Heart left ventricle (tissue), 16 donors: ENCODE data around the gene PHC3. TPM values are rescaled to one million over a fixed set of nuclear protein-coding genes. Genes with fewer than 3 reads are reported as not detected.

Experiments used
- ATAC-seq, 4 donors: fragments of 200-7000 bp; cut with Tn5 transposase; one replicate each; pipeline ENCODE4 v1.9.1; 2020 to 2022; ENCODE audit warnings: moderate library complexity in 4 of 4, mild to moderate bottlenecking in 3 of 4, moderate number of reproducible peaks in 1 of 4
- DNase-seq, 5 donors: peaks; one replicate each; pipeline ENCODE4 v3.0.0-alpha.2; 2020
- H3K27ac ChIP-seq, 12 donors: fragments of 200-600 bp; sonication (generic) in 4 of 12; one replicate each; pipeline versions ENCODE4 v1.5.0 to v1.8.0; 2016 to 2022; ENCODE audit warnings: mild to moderate bottlenecking in 2 of 12
- H3K27me3 ChIP-seq, 9 donors: fragments of 200-600 bp; sonication (generic) in 2 of 9; one replicate each; pipeline versions ENCODE4 v1.5.1 to v1.8.0; 2016 to 2022; ENCODE audit warnings: mild to moderate bottlenecking in 3 of 9
- H3K36me3 ChIP-seq, 9 donors: fragments of 200-600 bp; sonication (generic) in 2 of 9; one replicate each; pipeline versions ENCODE4 v1.5.0 to v1.8.0; 2018 to 2022; ENCODE audit warnings: mild to moderate bottlenecking in 2 of 9
- H3K4me1 ChIP-seq, 12 donors: fragments of 200-600 bp; sonication (generic) in 4 of 12; one replicate each; pipeline versions ENCODE4 v1.5.0 to v1.8.0; 2016 to 2022; ENCODE audit warnings: mild to moderate bottlenecking in 3 of 12
- H3K4me3 ChIP-seq, 12 donors: fragments of 200-600 bp; sonication (generic) in 4 of 12; one replicate each; pipeline versions ENCODE4 v1.5.0 to v1.8.0; 2017 to 2022; ENCODE audit warnings: mild to moderate bottlenecking in 9 of 12, moderate library complexity in 4 of 12
- H3K9me3 ChIP-seq, 12 donors: fragments of 200-600 bp; sonication (generic) in 4 of 12; one replicate each; pipeline versions ENCODE4 v1.5.0 to v1.8.0; 2016 to 2022; ENCODE audit warnings: mild to moderate bottlenecking in 1 of 12
- CTCF ChIP-seq, 12 donors: fragments of 200-600 bp; sonication (generic) in 4 of 12; IDR thresholded peaks; one replicate each; pipeline versions ENCODE4 v1.5.0 to v1.8.0; 2018 to 2022; ENCODE audit warnings: antibody characterized with exemption in 12 of 12, mild to moderate bottlenecking in 5 of 12
- POLR2A ChIP-seq, 2 donors: fragments of 450-650 bp; IDR thresholded peaks; one replicate each; pipeline ENCODE4 v1.6.1; 2017; ENCODE audit warnings: antibody characterized with exemption in 2 of 2, mild to moderate bottlenecking in 2 of 2, moderate library complexity in 2 of 2
- WGBS, 4 donors: extraction: QIAGEN DNeasy Blood & Tissue Kit in 2 of 4; methylation state at CpG; one replicate each; pipeline versions ENCODE4 v1.1.5 to v1.1.7; 2013 to 2018; 5-methylcytosine and 5-hydroxymethylcytosine counted together
- intact Hi-C, 10 donors: fragments of 100-400 bp; cut with DNase I; formaldehyde crosslinking; loops; one replicate each; pipeline versions ENCODE4 v1.11.1 to v1.14.2; 2022
- polyA plus RNA-seq, 2 donors: library from polyadenylated mRNA; stranded (reverse); fragments of 200-250 nt; gene quantifications; one replicate each; pipeline ENCODE4 v1.2.3, GENCODE V29; 2013
- total RNA-seq, 9 donors: library from RNA; depleted of rRNA in 2 of 9; stranded (reverse); fragments of >200 nt in 2 of 9; fragmentation: NEBNext Ultra II Directional in 3 of 9; extraction: Animal tissue kit (Norgen Biotek cat#: 25700) in 3 of 9; gene quantifications; one replicate each; pipeline versions ENCODE4 v1.1.0 to v1.2.4, GENCODE V29; 2016 to 2023
- donor health status: ischemic (EF 13 %, LVEDD 7.1; RV severe dilation, severe dysfunction).
- donor health status: healthy with polysubstance abuse.
- donor health status: DM: no; HTN: yes; CAD: no.
- donor health status: DM: no; HTN: no; CAD: no.
- donor health status: ischemic (EF 25% LVEDD 6.9; RV normal size, moderate dysfunction).
- donor health status: ischemic (EF 25% LVEDD 5.7; RV mildly dilated, moderate dysfunction).
- donor health status: healthy.
- donor health status: DM: yes; HTN: yes; CAD: no.
- donor health status: ischemic (EF 35%, LVEDD 5.7; RV mildly dilated, moderate dysfunction).
- donor health status: nonischemic (EF 11% LVEDD 7.7; RV severe dilation, severe dysfunction).
- donor health status: DM: yes; HTN: yes; CAD: no.
- donor health status: PGD.
- donor health status: ischemic (EF 29% LVEDD 5.4; RV normal size, mild dysfunction).
- donor health status: nonischemic (EF 23%, LVEDD 6.1; RV moderate dilation, normal function).

PHC3 gene
- total and polyA plus RNA-seq, 11 donors: 5.7 to 83.8 (median 42.4) TPM

- no peak overlapping the region for H3K4me3 ChIP-seq
- no peaks in the 10 kb centered on the region for H3K9me3 ChIP-seq
- no peak for DNase-seq
- ATAC-seq: no peak
- no peak overlapping the region for H3K27ac ChIP-seq
- H3K36me3 ChIP-seq: peaks cover 0 to 81% (median 52%) of the 10 kb centered on the region in 9 donors
- TF ChIP-seq CTCF (IDR thresholded peaks at IDR 0.05) (no peak), POLR2A (IDR thresholded peaks at IDR 0.05) (no peak)
- WGBS, 4 donors: 84 to 88% (median 86%) methylated on average over 4 of the region's 4 CpGs
- H3K4me1 ChIP-seq: peaks cover 0 to 26% (median 1%) of the 10 kb centered on the region in 12 donors
- intact Hi-C loops: no loop called here
- no peaks in the 10 kb centered on the region for H3K27me3 ChIP-seq
Measured at GRCh38 chr3:170145278-170145677, 36.3 kb downstream of the PHC3 start.

- Histone ChIP-seq H3K9me3 (no peaks in the 10 kb centered on the region), H3K27me3 (no peaks in the 10 kb centered on the region), H3K4me1 (peaks cover 0 to 26% (median 1%) of the 10 kb centered on the region in 12 donors), H3K4me3 (no peak overlapping the region), H3K27ac (no peak overlapping the region), H3K36me3 (peaks cover 0 to 73% (median 43%) of the 10 kb centered on the region in 9 donors)
- no peak for DNase-seq
- no peak for ATAC-seq
- intact Hi-C loops: no loop called here
- no peak for TF ChIP-seq CTCF (IDR thresholded peaks at IDR 0.05)
- TF ChIP-seq POLR2A (IDR thresholded peaks at IDR 0.05): no peak
- WGBS, 4 donors: 94 to 96% (median 95%) methylated on average over 3 of the region's 3 CpGs
Measured at GRCh38 chr3:170144437-170144843, 37.1 kb downstream of the PHC3 start.

- no peaks in the 10 kb centered on the region for H3K9me3 ChIP-seq
- no peak overlapping the region for H3K27ac ChIP-seq
- H3K27me3 ChIP-seq: no peaks in the 10 kb centered on the region
- 91 to 98% (median 95%) methylated on average over 2 of the region's 2 CpGs for WGBS, 4 donors
- TF ChIP-seq POLR2A (IDR thresholded peaks at IDR 0.05) (no peak), CTCF (IDR thresholded peaks at IDR 0.05) (no peak)
- ATAC-seq: no peak
- H3K4me1 ChIP-seq: peaks cover 0 to 26% (median 1%) of the 10 kb centered on the region in 12 donors
- H3K36me3 ChIP-seq: peaks cover 0 to 60% (median 30%) of the 10 kb centered on the region in 9 donors
- DNase-seq: no peak
- intact Hi-C loops: no loop called here
- H3K4me3 ChIP-seq: no peak overlapping the region
Measured at GRCh38 chr3:170142373-170142772, 39.2 kb downstream of the PHC3 start.

GRCh38 chr3:170137986-170138385 lies 43.5 kb downstream of the PHC3 start:
- no peak for TF ChIP-seq CTCF (IDR thresholded peaks at IDR 0.05)
- TF ChIP-seq POLR2A (IDR thresholded peaks at IDR 0.05): no peak
- no peak overlapping the region for H3K4me3 ChIP-seq
- DNase-seq (no peak), ATAC-seq (no peak)
- H3K36me3 ChIP-seq: peaks cover 0 to 67% (median 49%) of the 10 kb centered on the region in 9 donors
- peaks cover 0 to 3% (median 0%) of the 10 kb centered on the region in 12 donors for H3K9me3 ChIP-seq
- intact Hi-C loops: no loop called here
- peaks cover 0 to 17% (median 1%) of the 10 kb centered on the region in 12 donors for H3K4me1 ChIP-seq
- no peak overlapping the region for H3K27ac ChIP-seq
- H3K27me3 ChIP-seq: no peaks in the 10 kb centered on the region
- 96 to 97% (median 96%) methylated on average over 5 of the region's 5 CpGs for WGBS, 4 donors
